COLO829 (cell line): Measurements from ENCODE around the gene FSTL5.
A peak's percentile ranks its signal among the peaks of the same experiment; 100 is the strongest.

ENCODE experiments used
- DNase-seq: peaks from one replicate; pipeline ENCODE4 v3.0.0; 2012; ENCODE audit warnings: low spot score

Gene FSTL5

DNA sequence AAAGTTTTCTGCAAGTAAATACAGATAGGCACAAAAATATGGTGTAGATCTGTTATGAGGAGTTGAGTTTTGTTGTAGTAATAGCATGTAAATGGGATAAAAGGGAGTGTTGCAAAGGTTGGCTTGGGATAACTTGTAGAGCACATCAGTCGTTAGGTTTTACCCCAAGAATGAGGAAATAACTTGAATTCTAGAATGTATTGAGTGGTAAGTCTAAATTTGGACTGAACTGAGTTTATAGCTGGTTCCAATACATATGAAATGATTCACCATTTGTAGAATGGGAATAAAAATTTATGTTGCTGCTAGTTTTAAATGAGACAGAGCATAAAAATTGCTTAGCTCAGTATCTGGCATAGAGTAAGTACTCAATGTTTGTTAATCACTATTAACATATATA is 719.2 kb downstream of the FSTL5 start:
- no peak for DNase-seq

DNA sequence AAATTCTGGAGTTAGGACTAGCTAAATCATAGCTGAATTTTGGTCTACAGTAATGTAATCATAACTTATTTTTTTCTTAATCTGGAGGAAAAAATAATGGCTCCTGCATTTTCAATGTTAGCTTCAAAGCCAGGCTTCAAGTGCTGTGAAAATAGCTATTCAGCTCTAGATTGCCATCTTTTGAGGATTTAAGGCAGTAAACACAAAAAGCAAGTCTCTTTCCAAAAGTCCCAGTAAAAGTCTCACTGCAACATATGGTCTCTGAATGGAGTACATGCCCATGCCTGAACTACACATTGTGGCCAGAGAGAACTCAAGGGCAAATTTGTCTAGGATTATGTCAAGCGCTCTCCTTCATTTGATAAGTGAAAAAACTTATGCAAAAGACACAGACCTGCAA is 720.9 kb downstream of the FSTL5 start:
- no peak for DNase-seq

DNA sequence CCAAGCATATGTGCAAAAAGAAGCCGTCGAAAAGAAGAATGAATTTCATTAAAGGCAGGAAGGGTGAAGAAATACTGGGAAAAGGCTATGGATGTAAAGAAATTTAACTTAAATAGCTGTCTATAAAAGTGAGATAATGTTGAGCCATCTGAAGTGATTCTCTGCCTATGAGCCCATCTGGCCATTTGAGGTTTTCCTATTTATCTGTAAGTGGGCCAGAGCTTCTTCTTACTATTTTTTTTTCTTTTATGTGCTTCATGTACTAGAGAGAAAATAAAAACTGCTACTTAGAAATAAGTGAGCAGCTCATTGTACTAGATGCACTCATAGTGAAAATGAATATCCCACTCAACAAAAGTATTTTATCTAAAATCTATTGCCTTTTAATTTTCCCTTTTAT is 725.7 kb downstream of the FSTL5 start:
- DNase-seq = no peak

GRCh38 chr4:161428180-161428965 is 735.4 kb downstream of the FSTL5 start:
- DNase-seq = no peak

- peak; percentile 15 for DNase-seq
These were observed 744.0 kb downstream of the FSTL5 start for GRCh38 chr4:161419822-161420221.

DNA sequence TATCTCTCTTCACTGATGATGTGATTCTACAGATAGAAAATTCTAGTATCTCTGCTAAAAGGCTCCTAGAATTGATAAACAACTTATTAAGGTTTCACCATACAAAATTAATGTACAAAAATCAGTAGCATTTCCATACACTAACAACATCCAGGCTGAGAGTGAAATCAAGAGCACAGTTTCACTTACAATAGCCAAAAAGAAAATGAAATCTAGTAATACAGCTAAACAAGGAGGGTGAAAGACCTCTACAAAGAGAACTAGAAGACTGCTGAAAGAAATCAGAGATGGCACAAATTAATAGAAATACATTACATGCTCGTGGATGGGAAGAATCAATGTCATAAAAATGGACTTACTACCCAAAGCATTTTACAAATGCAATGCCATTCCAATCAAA is 751.9 kb downstream of the FSTL5 start:
- DNase-seq = no peak

DNA sequence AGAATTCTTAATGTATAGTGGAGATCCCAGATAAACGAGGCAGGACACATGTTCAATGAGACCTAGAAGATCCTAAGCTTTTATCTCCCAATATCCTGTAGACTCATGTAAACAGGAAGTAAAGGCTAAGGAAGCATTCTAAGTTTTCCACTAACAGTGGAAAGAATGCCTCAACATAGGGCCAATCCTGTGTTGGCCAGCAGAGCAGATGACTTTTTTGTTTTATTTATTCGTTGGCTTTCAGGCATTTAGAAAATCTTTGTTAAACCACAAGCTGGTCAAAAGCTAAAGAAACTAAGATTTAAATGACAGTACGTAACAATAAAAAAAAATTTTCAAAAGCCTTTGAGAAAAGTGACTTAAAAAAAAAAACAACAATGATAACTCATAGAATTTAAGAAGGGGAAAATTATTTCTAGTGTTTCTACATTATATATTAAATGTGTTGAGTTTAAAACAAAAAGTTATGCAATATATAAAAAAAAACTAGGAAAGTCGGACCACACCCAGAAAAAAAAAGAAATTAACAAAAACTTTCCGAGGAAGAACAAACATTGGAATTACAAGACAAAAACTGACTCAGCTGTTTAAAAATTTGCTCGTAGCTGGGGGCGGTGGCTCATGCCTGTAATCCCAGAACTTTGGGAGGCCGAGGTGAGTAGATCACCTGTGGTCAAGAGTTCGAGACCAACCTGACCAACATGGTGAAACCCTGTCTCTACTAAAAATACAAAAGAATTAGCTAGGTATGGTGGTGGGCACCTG is 759.3 kb downstream of the FSTL5 start:
- DNase-seq = no peak

- no peak for DNase-seq
These were observed 760.0 kb downstream of the FSTL5 start for GRCh38 chr4:161403781-161404180.

- no peak for DNase-seq
These were observed 770.2 kb downstream of the FSTL5 start for GRCh38 chr4:161393602-161394001.

DNA sequence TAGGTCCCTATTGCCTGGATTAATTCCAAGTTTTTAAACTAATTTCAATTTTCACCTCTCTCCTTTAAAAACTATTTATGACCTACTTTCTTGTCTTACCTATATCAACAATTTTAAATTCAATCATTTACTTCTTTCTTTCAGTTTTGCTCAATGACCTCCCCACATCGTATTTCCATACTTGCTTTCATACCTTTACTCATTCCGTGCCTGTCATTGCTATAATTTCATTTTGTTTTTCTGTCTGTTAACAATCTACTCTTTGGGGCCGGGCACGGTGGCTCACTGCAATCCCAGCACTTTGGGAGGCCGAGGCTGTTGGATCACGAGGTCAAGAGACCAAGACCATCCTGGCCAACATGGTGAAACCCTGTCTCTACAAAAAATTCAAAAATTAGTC is 781.1 kb downstream of the FSTL5 start:
- DNase-seq = no peak

DNA sequence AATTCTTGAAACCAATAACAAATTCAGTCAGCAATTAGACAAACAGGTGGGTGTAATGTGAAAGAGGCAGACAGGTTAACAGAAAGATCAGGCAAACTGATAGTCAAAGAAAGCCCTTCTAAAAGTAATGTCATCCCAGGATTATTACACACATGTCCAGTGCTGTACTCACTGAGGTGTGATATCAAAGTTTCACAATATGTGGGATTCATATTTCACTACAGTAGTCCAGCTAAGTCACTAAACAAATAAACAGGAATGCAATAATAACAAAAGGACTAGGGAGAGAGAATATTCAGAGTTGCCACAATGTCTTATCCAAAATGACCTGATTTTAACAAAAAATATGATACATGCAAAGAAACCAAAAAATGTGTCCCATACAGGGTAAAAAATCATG is 787.5 kb downstream of the FSTL5 start:
- no peak for DNase-seq

- no peak for DNase-seq
These were observed 799.1 kb downstream of the FSTL5 start for GRCh38 chr4:161364681-161365080.

DNA sequence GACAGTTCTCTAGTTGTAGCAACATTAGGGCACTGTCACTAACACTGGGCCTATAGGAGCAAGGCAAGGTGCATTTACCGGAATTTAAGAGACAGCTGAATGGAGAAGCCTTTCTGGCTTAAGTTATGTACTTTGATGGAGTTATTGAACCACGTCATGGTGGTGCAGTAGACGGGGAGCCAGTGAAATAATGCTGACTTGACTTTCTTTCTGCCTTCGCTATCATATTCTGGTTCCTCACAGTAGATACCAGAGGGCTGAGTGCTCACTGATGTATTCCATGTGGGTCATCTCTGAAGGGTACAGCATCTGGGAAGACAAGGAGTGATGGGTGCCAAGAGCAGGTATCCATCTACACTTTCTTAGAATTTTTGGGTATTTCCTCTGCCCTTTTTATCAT is 802.8 kb downstream of the FSTL5 start:
- DNase-seq = no peak

GRCh38 chr4:161359491-161359890 is 804.3 kb downstream of the FSTL5 start:
- DNase-seq = no peak

- no peak for DNase-seq
These were observed 807.4 kb downstream of the FSTL5 start for GRCh38 chr4:161356351-161356750.

DNA sequence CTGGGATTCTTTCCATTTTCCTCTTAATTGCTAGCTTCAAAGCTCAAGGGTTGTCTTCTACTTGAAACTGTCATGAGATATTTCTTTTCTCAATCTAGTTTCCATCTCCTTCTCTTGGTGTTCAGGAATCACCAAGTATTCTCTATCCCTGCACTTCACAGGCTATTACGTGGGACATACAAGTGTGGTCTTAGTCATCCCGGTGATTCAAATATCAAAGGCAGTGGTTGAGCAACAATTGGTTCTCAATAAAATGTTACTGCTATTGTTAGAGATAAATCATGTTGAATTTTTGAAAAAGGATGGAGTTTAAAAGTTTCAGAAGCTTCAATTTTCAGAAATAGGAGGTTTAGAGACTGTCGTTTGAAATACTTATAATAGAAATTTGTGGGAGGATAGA is 812.9 kb downstream of the FSTL5 start:
- no peak for DNase-seq

GRCh38 chr4:161345741-161346140 is 818.1 kb downstream of the FSTL5 start:
- DNase-seq = no peak

- DNase-seq = no peak
These were observed 820.2 kb downstream of the FSTL5 start for GRCh38 chr4:161343569-161343950.

DNA sequence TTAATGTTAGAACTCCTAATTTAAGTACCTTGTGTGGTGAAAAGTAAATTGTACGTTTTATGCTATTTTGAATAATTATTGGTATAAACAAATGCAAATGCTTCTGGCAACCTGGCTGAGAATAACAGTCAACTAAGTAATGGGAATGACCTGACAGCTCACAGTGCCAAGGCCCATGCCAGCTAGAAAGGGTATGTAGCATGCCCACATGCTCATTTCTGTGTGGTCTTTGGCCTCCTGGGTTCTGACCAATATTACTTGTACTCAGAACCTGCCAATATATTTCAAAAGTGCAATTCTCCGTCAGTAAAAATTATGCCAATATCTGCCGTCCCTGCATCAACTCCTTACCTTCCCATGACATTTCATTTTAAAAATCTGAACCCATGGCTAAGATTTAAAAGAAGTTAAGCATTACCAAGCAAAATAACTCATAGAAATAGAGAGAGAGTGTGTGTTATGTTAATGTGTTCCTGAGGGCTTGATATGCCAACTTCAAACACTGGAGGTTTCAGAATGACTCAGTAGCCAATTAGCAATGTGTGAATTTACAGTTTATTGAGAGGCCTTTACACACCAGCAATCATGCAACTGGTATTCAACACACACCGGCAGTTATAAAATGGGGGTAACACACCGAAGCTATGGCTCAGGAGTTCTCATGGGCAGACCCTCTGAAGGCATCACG is 820.8 kb downstream of the FSTL5 start:
- DNase-seq = no peak

GRCh38 chr4:161336621-161337020 is 827.2 kb downstream of the FSTL5 start:
- DNase-seq = no peak

DNA sequence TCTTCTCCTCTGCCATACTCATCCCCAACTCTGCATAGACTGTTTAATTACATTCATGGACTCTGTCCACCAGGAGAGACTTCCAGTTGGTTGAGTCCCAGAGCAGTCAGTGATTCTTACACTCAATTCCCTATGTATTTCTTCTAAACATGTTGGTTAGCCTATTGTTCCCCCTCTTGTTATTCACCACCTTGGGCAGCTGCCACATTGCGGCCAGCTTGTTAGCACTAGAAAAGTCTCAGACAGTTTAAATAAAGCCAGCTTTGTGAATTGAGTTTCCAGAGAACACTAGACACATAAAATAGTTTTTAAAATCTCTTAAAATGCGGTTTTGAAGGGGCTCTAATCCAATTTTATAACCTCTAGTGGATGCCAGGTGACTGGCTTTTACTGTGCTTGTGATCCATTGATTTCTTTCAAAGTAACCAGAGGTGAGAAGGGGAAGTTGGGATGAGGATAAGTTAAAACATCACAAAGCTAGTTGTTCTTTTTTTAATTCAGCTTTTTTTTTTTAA is 827.7 kb downstream of the FSTL5 start:
- peak; percentile 28 for DNase-seq
